ENCODE results near the gene DTNB.

DTNB gene

GRCh38 chr2:25454824-25455611 lies 218.4 kb downstream of the DTNB start:
- DNase-seq (ENCODE audit: low spot score): no peak

- DNase-seq (ENCODE audit: low spot score): no peak
Measured at GRCh38 chr2:25453199-25453905, 220.0 kb downstream of the DTNB start.

GRCh38 chr2:25448808-25449207 lies 224.6 kb downstream of the DTNB start:
- DNase-seq (ENCODE audit: low spot score): no peak

GRCh38 chr2:25447018-25447417 lies 226.4 kb downstream of the DTNB start:
- no peak for DNase-seq (ENCODE audit: low spot score)

- DNase-seq (ENCODE audit: low spot score): no peak
Measured at GRCh38 chr2:25446122-25446521, 227.3 kb downstream of the DTNB start.

GRCh38 chr2:25445464-25445863 lies 227.9 kb downstream of the DTNB start:
- DNase-seq (ENCODE audit: low spot score): no peak

GRCh38 chr2:25444608-25445270 lies 228.6 kb downstream of the DTNB start:
- DNase-seq (ENCODE audit: low spot score): no peak

GRCh38 chr2:25443766-25444165 lies 229.6 kb downstream of the DTNB start:
- DNase-seq (ENCODE audit: low spot score): no peak

- DNase-seq (ENCODE audit: low spot score): no peak
Measured at GRCh38 chr2:25441353-25441752, 232.0 kb downstream of the DTNB start.

GRCh38 chr2:25438793-25439192 lies 234.6 kb downstream of the DTNB start:
- no peak for DNase-seq (ENCODE audit: low spot score)

- no peak for DNase-seq (ENCODE audit: low spot score)
Measured at GRCh38 chr2:25437881-25438662, 235.3 kb downstream of the DTNB start.

GRCh38 chr2:25435421-25435820 lies 238.0 kb downstream of the DTNB start:
- DNase-seq (ENCODE audit: low spot score): no peak

- no peak for DNase-seq (ENCODE audit: low spot score)
Measured at GRCh38 chr2:25431604-25432003, 241.8 kb downstream of the DTNB start.

- no peak for DNase-seq (ENCODE audit: low spot score)
Measured at GRCh38 chr2:25430556-25430955, 242.8 kb downstream of the DTNB start.

- DNase-seq (ENCODE audit: low spot score): no peak
Measured at GRCh38 chr2:25426326-25426725, 247.1 kb downstream of the DTNB start.

GRCh38 chr2:25424426-25425028 lies 248.8 kb downstream of the DTNB start:
- DNase-seq (ENCODE audit: low spot score): no peak

- no peak for DNase-seq (ENCODE audit: low spot score)
Measured at GRCh38 chr2:25421820-25422411, 251.5 kb downstream of the DTNB start.

GRCh38 chr2:25421289-25421688 lies 252.1 kb downstream of the DTNB start:
- no peak for DNase-seq (ENCODE audit: low spot score)

- DNase-seq (ENCODE audit: low spot score): no peak
Measured at GRCh38 chr2:25420820-25421237, 252.5 kb downstream of the DTNB start.

GRCh38 chr2:25419678-25420242 lies 253.6 kb downstream of the DTNB start:
- no peak for DNase-seq (ENCODE audit: low spot score)

Measured in AG08396 (cell line).